Uterus (tissue), 4 donors: Measurements from ENCODE around the gene APCDD1. TPM values are rescaled to one million over a fixed set of nuclear protein-coding genes. Genes with fewer than 3 reads are reported as not detected.

Experiments
- DNase-seq, 2 donors: peaks; one replicate each; pipeline ENCODE4 v3.0.0-alpha.2; 2019 to 2020
- H3K27ac ChIP-seq, 2 donors: fragments of 200-600 bp; sonication (generic); 1 replicate in 1 of 2; 2 replicates in 1 of 2; pipeline ENCODE4 v1.5.1; 2016 to 2018
- H3K27me3 ChIP-seq, 2 donors: fragments of 200-600 bp; sonication (generic); one replicate each; pipeline ENCODE4 v1.5.1; 2018 to 2019; ENCODE audit warnings: control low read depth in 1 of 2
- H3K36me3 ChIP-seq, 2 donors: fragments of 200-600 bp; sonication (generic); one replicate each; pipeline ENCODE4 v1.5.1; 2019; ENCODE audit warnings: control low read depth in 1 of 2
- H3K4me1 ChIP-seq, 2 donors: fragments of 200-600 bp; sonication (generic); one replicate each; pipeline ENCODE4 v1.5.1; 2018 to 2019; ENCODE audit warnings: control low read depth in 1 of 2
- H3K4me3 ChIP-seq, 2 donors: fragments of 200-600 bp; sonication (generic); 1 replicate in 1 of 2; 2 replicates in 1 of 2; pipeline ENCODE4 v1.5.1; 2018 to 2019; ENCODE audit warnings: mild to moderate bottlenecking in 1 of 2
- H3K9me3 ChIP-seq, 2 donors: fragments of 200-600 bp; sonication (generic); one replicate each; pipeline ENCODE4 v1.5.1; 2019; ENCODE audit warnings: control low read depth in 1 of 2
- POLR2A ChIP-seq, 2 donors: fragments of 450-650 bp; IDR thresholded peaks; one replicate each; pipeline ENCODE4 v1.6.1; 2016; ENCODE audit warnings: antibody characterized with exemption in 2 of 2, mild to moderate bottlenecking in 1 of 2, moderate library complexity in 1 of 2
- intact Hi-C: fragments of 100-400 bp; cut with DNase I; formaldehyde crosslinking; loops from one replicate; pipeline ENCODE4 v1.15.1; 2023; ENCODE audit warnings: low total_unique reads
- total RNA-seq, 4 donors: library from RNA; depleted of rRNA in 3 of 4; stranded (reverse); fragments of >200 nt in 3 of 4; gene quantifications; one replicate each; pipeline versions ENCODE4 v1.1.0 to v1.2.4, GENCODE V29; 2014 to 2023
- TF ChIP-seq, protein P1 (sequence below), 4 experiments: fragments of 200-600 bp in 2 of 4; fragments of 450-650 bp in 2 of 4; sonication (generic) in 2 of 4; IDR thresholded peaks; one replicate each; pipeline ENCODE4 v1.5.1; 2016 to 2019; ENCODE audit warnings: antibody characterized with exemption in 4 of 4, mild to moderate bottlenecking in 2 of 4, moderate library complexity in 1 of 4
- donor health status: DM: yes; HTN: yes; CAD: no.

The APCDD1 gene
- total RNA-seq, 4 donors from 2014 or later: 8.2 to 288 (median 113) TPM

DNA sequence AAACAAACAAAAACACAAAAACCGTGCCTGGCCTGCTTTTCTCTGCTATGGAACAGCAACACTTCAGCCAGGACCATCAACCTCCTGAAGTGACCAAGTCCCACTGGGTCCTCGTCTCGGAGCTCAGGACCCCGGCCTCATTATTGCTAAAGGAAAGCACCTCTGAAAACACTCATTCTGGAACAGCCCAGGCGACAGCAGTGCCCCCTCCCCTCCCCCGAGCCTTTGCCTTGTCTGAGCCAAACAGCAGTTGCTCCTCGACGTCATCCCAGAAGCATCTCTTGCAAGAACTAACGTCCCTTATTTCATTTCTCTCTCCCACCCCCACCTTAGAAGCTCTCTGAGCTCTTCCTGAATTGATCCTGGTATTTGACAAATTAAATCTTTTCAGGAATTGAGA is 27.4 kb downstream of the APCDD1 start:
- DNase-seq: no peak
- Histone ChIP-seq H3K36me3 (no peaks in the 10 kb centered on the region), H3K4me3 (no peak overlapping the region), H3K27me3 (no peaks in the 10 kb centered on the region), H3K27ac (peak overlapping the region in 1 of 2 donors; percentile 45), H3K4me1 (peaks cover 0 to 5% of the 10 kb centered on the region in 2 donors), H3K9me3 (no peaks in the 10 kb centered on the region)
- TF ChIP-seq, protein P1, sequence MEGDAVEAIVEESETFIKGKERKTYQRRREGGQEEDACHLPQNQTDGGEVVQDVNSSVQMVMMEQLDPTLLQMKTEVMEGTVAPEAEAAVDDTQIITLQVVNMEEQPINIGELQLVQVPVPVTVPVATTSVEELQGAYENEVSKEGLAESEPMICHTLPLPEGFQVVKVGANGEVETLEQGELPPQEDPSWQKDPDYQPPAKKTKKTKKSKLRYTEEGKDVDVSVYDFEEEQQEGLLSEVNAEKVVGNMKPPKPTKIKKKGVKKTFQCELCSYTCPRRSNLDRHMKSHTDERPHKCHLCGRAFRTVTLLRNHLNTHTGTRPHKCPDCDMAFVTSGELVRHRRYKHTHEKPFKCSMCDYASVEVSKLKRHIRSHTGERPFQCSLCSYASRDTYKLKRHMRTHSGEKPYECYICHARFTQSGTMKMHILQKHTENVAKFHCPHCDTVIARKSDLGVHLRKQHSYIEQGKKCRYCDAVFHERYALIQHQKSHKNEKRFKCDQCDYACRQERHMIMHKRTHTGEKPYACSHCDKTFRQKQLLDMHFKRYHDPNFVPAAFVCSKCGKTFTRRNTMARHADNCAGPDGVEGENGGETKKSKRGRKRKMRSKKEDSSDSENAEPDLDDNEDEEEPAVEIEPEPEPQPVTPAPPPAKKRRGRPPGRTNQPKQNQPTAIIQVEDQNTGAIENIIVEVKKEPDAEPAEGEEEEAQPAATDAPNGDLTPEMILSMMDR (IDR thresholded peaks at IDR 0.05): no peak
- TF ChIP-seq POLR2A (IDR thresholded peaks at IDR 0.05): no peak
- intact Hi-C loops: no loop called here

DNA sequence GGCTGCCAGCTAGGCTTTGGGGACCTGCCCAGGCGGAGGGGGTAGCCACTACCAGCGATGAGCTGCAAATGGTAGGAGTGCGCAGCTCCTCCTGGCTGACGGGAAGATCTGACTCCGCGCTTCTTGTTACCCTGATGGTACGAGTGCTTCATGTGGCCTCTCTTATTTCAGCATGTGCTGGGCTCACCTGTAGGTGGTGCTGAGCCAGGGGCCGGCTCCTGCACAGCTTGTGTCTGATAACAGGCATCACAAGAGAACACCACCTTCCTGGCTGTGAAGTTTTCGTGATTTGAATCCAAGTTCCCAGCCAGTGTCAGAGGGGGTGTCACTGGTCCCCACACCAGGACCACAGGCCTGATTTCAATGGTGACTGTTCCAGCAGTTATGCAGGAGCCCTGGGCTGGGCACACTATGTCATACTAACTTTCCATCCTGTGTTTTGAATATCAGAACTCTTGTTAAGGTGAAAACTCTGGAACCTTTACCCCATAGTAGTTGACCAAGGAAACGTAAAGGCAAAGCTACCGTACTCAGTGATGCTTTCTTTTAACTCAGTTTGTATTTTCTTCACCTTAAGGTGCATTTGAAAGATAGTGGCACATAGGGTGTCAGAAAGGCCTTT is 28.0 kb downstream of the APCDD1 start:
- H3K36me3 ChIP-seq: no peaks in the 10 kb centered on the region
- H3K4me1 ChIP-seq: no peaks in the 10 kb centered on the region
- no peaks in the 10 kb centered on the region for H3K27me3 ChIP-seq
- intact Hi-C loops: no loop called here
- no peaks in the 10 kb centered on the region for H3K9me3 ChIP-seq
- H3K4me3 ChIP-seq: no peak overlapping the region
- no peak for TF ChIP-seq POLR2A (IDR thresholded peaks at IDR 0.05)
- TF ChIP-seq, protein P1 (IDR thresholded peaks at IDR 0.05): no peak
- H3K27ac ChIP-seq: peak overlapping the region in 1 of 2 donors; percentile 45
- DNase-seq: no peak

DNA sequence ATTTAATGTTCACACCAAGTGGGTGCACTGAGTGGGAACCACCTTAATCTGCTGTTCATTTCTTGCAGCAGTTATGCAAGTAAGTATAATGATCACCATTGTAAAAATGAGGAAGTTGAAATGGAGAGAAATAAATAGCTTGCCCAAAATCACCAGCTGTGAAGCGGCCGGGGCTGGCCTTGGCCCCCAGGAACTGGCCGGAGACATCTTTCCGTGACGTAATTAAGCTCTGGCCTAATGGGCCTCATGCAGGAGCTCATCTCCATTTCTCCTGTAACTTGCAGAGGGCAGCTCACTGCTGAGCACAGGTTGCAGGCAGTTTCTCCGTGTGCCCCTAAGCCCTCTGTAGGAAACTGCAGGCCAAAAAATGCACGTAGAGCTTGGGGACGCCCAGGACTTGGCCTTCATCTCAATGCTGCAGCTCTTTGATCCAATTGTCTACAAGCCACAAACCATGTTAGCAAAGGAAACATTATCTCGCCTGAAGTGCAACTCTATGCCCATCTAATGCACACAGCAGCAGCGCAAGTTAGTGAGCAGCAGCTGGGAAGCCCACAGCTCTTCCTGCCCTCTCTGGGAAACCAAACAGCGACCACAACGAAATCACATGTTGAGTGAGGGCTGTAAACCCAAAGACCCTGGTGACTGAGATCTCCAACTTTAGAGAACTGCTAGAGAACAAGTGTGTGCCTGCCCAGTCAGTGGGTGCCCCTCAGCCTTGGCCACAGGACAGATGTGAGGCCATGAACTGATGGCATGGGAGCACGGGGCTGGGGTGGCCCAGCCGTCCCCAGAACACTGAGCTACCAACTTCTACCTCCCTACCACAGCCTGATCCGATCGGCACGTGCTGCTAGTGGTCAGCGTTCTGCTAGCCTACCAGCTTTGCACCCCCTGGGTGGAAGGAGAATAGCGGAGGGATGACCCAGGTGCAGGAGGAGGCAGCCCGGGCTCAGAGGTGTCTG is 28.8 kb downstream of the APCDD1 start:
- no peaks in the 10 kb centered on the region for H3K9me3 ChIP-seq
- DNase-seq: no peak
- no peaks in the 10 kb centered on the region for H3K27me3 ChIP-seq
- no peaks in the 10 kb centered on the region for H3K4me1 ChIP-seq
- no peak overlapping the region for H3K4me3 ChIP-seq
- intact Hi-C loops: no loop called here
- no peaks in the 10 kb centered on the region for H3K36me3 ChIP-seq
- TF ChIP-seq POLR2A (IDR thresholded peaks at IDR 0.05): no peak
- TF ChIP-seq, protein P1 (IDR thresholded peaks at IDR 0.05): no peak
- H3K27ac ChIP-seq: no peak overlapping the region

DNA sequence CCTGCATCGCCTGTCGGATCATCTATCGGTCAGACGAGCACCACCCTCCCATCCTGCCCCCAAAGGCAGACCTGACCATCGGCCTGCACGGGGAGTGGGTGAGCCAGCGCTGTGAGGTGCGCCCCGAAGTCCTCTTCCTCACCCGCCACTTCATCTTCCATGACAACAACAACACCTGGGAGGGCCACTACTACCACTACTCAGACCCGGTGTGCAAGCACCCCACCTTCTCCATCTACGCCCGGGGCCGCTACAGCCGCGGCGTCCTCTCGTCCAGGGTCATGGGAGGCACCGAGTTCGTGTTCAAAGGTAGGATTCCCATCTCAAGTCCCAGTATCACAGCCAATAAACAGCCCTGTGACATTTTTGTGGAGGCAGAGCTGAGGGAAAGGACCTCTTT is 31.0 kb downstream of the APCDD1 start:
- Histone ChIP-seq H3K27me3 (no peaks in the 10 kb centered on the region), H3K27ac (no peak overlapping the region), H3K4me1 (no peaks in the 10 kb centered on the region), H3K4me3 (no peak overlapping the region), H3K36me3 (no peaks in the 10 kb centered on the region), H3K9me3 (no peaks in the 10 kb centered on the region)
- TF ChIP-seq, protein P1 (IDR thresholded peaks at IDR 0.05): no peak
- no peak for TF ChIP-seq POLR2A (IDR thresholded peaks at IDR 0.05)
- DNase-seq: no peak
- intact Hi-C loops: no loop called here

GRCh38 chr18:10486362-10486761 is 31.9 kb downstream of the APCDD1 start:
- Histone ChIP-seq H3K27me3 (no peaks in the 10 kb centered on the region), H3K36me3 (no peaks in the 10 kb centered on the region), H3K4me3 (no peak overlapping the region), H3K4me1 (no peaks in the 10 kb centered on the region), H3K9me3 (no peaks in the 10 kb centered on the region), H3K27ac (no peak overlapping the region)
- intact Hi-C loops: no loop called here
- no peak for TF ChIP-seq POLR2A (IDR thresholded peaks at IDR 0.05)
- TF ChIP-seq, protein P1 (IDR thresholded peaks at IDR 0.05): no peak
- no peak for DNase-seq
